KBM-7 (cell line): ENCODE data around the gene CLIC1.

ENCODE experiments used
- DNase-seq: peaks from one replicate; pipeline ENCODE4 v3.0.0-alpha.2; 2015
- in situ Hi-C: fragments of 300-500 bp; cut with MboI; formaldehyde crosslinking; loops from 2 replicates; pipeline ENCODE4 v1.14.3; 2020; ENCODE audit warnings: low sequenced_read_pairs, low pct_unique_long_range_greater_than_20kb, mixed read lengths

Gene CLIC1

GRCh38 chr6:31689249-31690110 is 46.9 kb downstream of the CLIC1 start:
- in situ Hi-C loops = no loop called here
- DNase-seq = no peak

- DNase-seq = no peak
- in situ Hi-C loops = no loop called here
Observed at GRCh38 chr6:31687860-31688693, 48.3 kb downstream of the CLIC1 start.

- DNase-seq = no peak
- in situ Hi-C loops = no loop called here
Observed at GRCh38 chr6:31687321-31687720, 49.0 kb downstream of the CLIC1 start.

- in situ Hi-C loops = no loop called here
- no peak for DNase-seq
Observed at GRCh38 chr6:31686483-31686882, 49.8 kb downstream of the CLIC1 start.

GRCh38 chr6:31683591-31683990 is 52.7 kb downstream of the CLIC1 start:
- DNase-seq = no peak
- in situ Hi-C loops = no loop called here

- DNase-seq = peak; percentile 53
- in situ Hi-C loops = no loop called here
Observed at GRCh38 chr6:31681135-31681671, 55.1 kb downstream of the CLIC1 start.
